Adrenal gland (tissue), 12 donors: ENCODE results near the gene RASSF1. TPM values are rescaled to one million over a fixed set of nuclear protein-coding genes. Genes with fewer than 3 reads are reported as not detected.
A peak's percentile ranks its signal among the peaks of the same experiment; 100 is the strongest.

Experiments used
- DNase-seq, 7 donors: peaks; one replicate each; pipeline ENCODE4 v3.0.0-alpha.2; 2019 to 2020
- H3K27ac ChIP-seq, 5 donors: fragments of 200-600 bp; sonication (generic) in 4 of 5; 1 replicate in 3 of 5; 2 replicates in 2 of 5; pipeline versions ENCODE4 v1.5.1 to v1.8.0; 2016 to 2020; ENCODE audit warnings: mild to moderate bottlenecking in 1 of 5
- H3K27me3 ChIP-seq: fragments of 200-600 bp; 2 replicates; pipeline ENCODE4 v1.8.0; 2021
- H3K36me3 ChIP-seq, 2 donors: fragments of 200-600 bp; replicated peaks in 1 of 2; 1 replicate in 1 of 2; 2 replicates in 1 of 2; pipeline versions ENCODE4 v1.5.1 to v1.8.0; 2018 to 2022
- H3K4me1 ChIP-seq, 2 donors: fragments of 200-600 bp; replicated peaks in 1 of 2; 1 replicate in 1 of 2; 2 replicates in 1 of 2; pipeline versions ENCODE4 v1.5.1 to v1.8.0; 2018 to 2021
- H3K4me3 ChIP-seq, 4 donors: fragments of 200-600 bp; sonication (generic) in 3 of 4; one replicate each; pipeline ENCODE4 v1.5.1; 2016 to 2018
- H3K9me3 ChIP-seq, 3 donors: fragments of 200-600 bp; sonication (generic) in 1 of 3; replicated peaks in 1 of 3; 1 replicate in 2 of 3; 2 replicates in 1 of 3; pipeline versions ENCODE4 v1.5.1 to v1.8.0; 2016 to 2021
- CTCF ChIP-seq, 6 experiments: fragments of 450-650 bp in 4 of 6; fragments of 200-600 bp in 2 of 6; sonication (generic) in 1 of 6; IDR thresholded peaks; 1 replicate in 5 of 6; 2 replicates in 1 of 6; pipeline versions ENCODE4 v1.5.1 to v1.8.0; 2016 to 2021; ENCODE audit warnings: antibody characterized with exemption in 6 of 6, mild to moderate bottlenecking in 2 of 6, moderate library complexity in 1 of 6
- POLR2A ChIP-seq, 2 donors: fragments of 450-650 bp; IDR thresholded peaks; one replicate each; pipeline ENCODE4 v1.6.1; 2017; ENCODE audit warnings: antibody characterized with exemption in 2 of 2, mild to moderate bottlenecking in 2 of 2, moderate library complexity in 1 of 2
- WGBS, 4 donors: extraction: QIAGEN DNeasy Blood & Tissue Kit in 2 of 4; methylation state at CpG; one replicate each; pipeline versions ENCODE4 v1.1.5 to v1.1.7; 2013 to 2017; 5-methylcytosine and 5-hydroxymethylcytosine counted together
- intact Hi-C, 2 donors: fragments of 100-400 bp; cut with DNase I; formaldehyde crosslinking; loops; one replicate each; pipeline versions ENCODE4 v1.14.1 to v1.15.0; 2022 to 2023
- polyA plus RNA-seq, 3 donors: library from polyadenylated mRNA; stranded (reverse); fragments of 200-250 nt in 2 of 3; fragments of 350-450 nt in 1 of 3; fragmentation: Illumina TruSeq in 1 of 3; extraction: RNeasy Lipid Tissue Mini Kit (QIAGEN cat#74804) in 1 of 3; gene quantifications; one replicate each; pipeline ENCODE4 v1.2.3, GENCODE V29; 2013 to 2014
- total RNA-seq, 9 donors: library from RNA; depleted of rRNA in 4 of 9; stranded (reverse); fragments of >200 nt in 4 of 9; fragments of 120-200 nt in 1 of 9; fragmentation: NEBNext Ultra II Directional in 1 of 9; extraction: Animal tissue kit (Norgen Biotek cat#: 25700) in 1 of 9; gene quantifications; one replicate each; pipeline versions ENCODE4 v1.1.0 to v1.2.4, GENCODE V29; 2013 to 2023
- donor health status: healthy with polysubstance abuse.
- donor health status: Bipolar disorder and iron deficiency.
- donor health status: DM: yes; HTN: yes; CAD: no.
- donor health status: DM: no; HTN: no; CAD: no.
- donor health status: DM: no; HTN: no; CAD: no.
- donor health status: DM: yes; HTN: yes; CAD: no.

RASSF1 gene
- total and polyA plus RNA-seq, 12 donors, result 9.6 to 27.4 (median 14.7) TPM

GRCh38 chr3:50297896-50298725, 42.5 kb downstream of the RASSF1 start:
- Histone ChIP-seq H3K27ac (peak overlapping the region in 4 of 5 donors; percentile 65 to 95 (median 84)), H3K9me3 (no peaks in the 10 kb centered on the region), H3K36me3 (no peaks in the 10 kb centered on the region), H3K4me3 (peak overlapping the region in 1 of 4 donors; percentile 59), H3K27me3 (no peaks in the 10 kb centered on the region), H3K4me1 (peaks cover 25 to 45% of the 10 kb centered on the region in 2 donors)
- WGBS, 4 donors, result 50 to 60% (median 54%) methylated on average over 7 to 9 of the region's 9 CpGs
- TF ChIP-seq POLR2A (IDR thresholded peaks at IDR 0.05) (no peak), CTCF (IDR thresholded peaks at IDR 0.05) (peak in 1 of 6 experiments; percentile 23)
- peak in 3 of 7 donors; percentile 24 to 68 (median 40) for DNase-seq
- intact Hi-C loops, result no loop called here

- no peak overlapping the region for H3K4me3 ChIP-seq
- no peaks in the 10 kb centered on the region for H3K9me3 ChIP-seq
- no peaks in the 10 kb centered on the region for H3K27me3 ChIP-seq
- DNase-seq, result peak in 1 of 7 donors; percentile 55
- H3K27ac ChIP-seq, result no peak overlapping the region
- intact Hi-C loops, result no loop called here
- no peaks in the 10 kb centered on the region for H3K36me3 ChIP-seq
- H3K4me1 ChIP-seq, result peaks cover 25 to 44% of the 10 kb centered on the region in 2 donors
- WGBS, 4 donors, result 71 to 80% (median 79%) methylated on average over 1 to 2 of the region's 2 CpGs; no CpG with 5 or more reads in 1 of the 4 donors
- TF ChIP-seq POLR2A (IDR thresholded peaks at IDR 0.05), result no peak
- no peak for TF ChIP-seq CTCF (IDR thresholded peaks at IDR 0.05)
These were observed 43.3 kb downstream of the RASSF1 start for GRCh38 chr3:50297384-50297775.

- TF ChIP-seq CTCF (IDR thresholded peaks at IDR 0.05) (no peak), POLR2A (IDR thresholded peaks at IDR 0.05) (no peak)
- Histone ChIP-seq H3K9me3 (no peaks in the 10 kb centered on the region), H3K27me3 (no peaks in the 10 kb centered on the region), H3K4me3 (no peak overlapping the region), H3K4me1 (peaks cover 25 to 39% of the 10 kb centered on the region in 2 donors), H3K27ac (no peak overlapping the region), H3K36me3 (no peaks in the 10 kb centered on the region)
- no peak for DNase-seq
- intact Hi-C loops, result no loop called here
- 93 to 94% (median 93%) methylated on average over 2 to 18 of the region's 18 CpGs; no CpG with 5 or more reads in 1 of the 4 donors for WGBS, 4 donors
These were observed 43.8 kb downstream of the RASSF1 start for GRCh38 chr3:50296721-50297383.
